ENCODE results near the gene APOB.

DNA sequence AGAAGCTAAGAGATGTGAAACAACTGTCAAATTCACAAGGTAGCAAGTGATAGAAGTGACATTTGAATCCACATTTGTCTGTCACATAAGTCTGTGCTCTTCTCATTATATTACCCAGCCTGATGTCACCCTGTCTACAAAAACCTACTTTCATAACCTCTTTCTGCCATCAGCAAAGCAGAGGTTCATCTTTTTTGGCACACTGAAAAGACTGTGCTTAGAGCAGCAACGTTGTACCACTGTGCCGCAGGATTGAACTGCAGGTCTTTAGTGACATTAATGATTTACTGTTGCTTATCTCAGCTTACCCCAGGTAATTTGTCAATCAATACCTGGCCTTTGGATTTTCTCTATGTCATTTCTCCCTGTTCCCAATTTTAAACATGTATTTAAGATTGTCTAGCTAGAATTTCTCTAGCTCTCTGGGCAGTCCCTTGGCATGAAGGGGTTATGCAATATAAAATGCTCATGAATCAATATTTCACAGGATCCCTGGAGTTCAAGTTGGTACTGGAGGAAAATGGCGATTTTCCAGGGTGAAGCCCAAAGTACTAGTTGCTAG lies 48.5 kb upstream of the APOB start:
- TF ChIP-seq, protein P1, sequence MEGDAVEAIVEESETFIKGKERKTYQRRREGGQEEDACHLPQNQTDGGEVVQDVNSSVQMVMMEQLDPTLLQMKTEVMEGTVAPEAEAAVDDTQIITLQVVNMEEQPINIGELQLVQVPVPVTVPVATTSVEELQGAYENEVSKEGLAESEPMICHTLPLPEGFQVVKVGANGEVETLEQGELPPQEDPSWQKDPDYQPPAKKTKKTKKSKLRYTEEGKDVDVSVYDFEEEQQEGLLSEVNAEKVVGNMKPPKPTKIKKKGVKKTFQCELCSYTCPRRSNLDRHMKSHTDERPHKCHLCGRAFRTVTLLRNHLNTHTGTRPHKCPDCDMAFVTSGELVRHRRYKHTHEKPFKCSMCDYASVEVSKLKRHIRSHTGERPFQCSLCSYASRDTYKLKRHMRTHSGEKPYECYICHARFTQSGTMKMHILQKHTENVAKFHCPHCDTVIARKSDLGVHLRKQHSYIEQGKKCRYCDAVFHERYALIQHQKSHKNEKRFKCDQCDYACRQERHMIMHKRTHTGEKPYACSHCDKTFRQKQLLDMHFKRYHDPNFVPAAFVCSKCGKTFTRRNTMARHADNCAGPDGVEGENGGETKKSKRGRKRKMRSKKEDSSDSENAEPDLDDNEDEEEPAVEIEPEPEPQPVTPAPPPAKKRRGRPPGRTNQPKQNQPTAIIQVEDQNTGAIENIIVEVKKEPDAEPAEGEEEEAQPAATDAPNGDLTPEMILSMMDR (conservative IDR thresholded peaks at IDR 0.05; ENCODE audit: low read length) = no peak
- no peak for TF ChIP-seq EZH2phosphoT487 (IDR thresholded peaks at IDR 0.05; ENCODE audit: borderline replicate concordance)

Measured in Loucy (cell line).